Testis (tissue), 2 donors: ENCODE results near the gene ETS2.

Experiments used
- POLR2A ChIP-seq: fragments of 450-650 bp; IDR thresholded peaks from one replicate; pipeline ENCODE4 v1.6.1; 2017; ENCODE audit warnings: antibody characterized with exemption, mild to moderate bottlenecking, moderate library complexity
- TF ChIP-seq, protein P1 (sequence below), 3 experiments: fragments of 450-650 bp in 2 of 3; fragments of 200-600 bp in 1 of 3; sonication (generic) in 1 of 3; IDR thresholded peaks; one replicate each; pipeline ENCODE4 v1.5.1; 2016 to 2019; ENCODE audit warnings: antibody characterized with exemption in 3 of 3, mild to moderate bottlenecking in 2 of 3, moderate library complexity in 1 of 3

DNA sequence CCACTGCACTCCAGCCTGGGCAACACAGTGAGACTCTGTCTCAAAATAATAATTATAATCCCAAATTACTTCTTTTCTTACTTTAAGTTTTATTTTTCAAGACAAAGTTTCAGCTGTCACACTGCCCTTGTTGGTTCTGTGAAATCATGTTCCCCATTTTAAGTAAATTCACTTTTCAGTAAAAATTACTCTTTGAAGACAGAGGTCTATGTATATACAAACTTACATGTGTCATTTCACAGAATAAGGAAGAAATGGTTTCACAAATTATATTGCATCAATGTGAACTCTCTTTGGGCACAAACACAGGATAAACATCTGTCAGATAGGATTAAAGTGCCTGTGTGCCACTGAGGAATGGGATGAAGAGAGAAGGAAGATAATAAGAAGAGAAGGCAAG, 33.1 kb upstream of the ETS2 start:
- TF ChIP-seq, protein P1, sequence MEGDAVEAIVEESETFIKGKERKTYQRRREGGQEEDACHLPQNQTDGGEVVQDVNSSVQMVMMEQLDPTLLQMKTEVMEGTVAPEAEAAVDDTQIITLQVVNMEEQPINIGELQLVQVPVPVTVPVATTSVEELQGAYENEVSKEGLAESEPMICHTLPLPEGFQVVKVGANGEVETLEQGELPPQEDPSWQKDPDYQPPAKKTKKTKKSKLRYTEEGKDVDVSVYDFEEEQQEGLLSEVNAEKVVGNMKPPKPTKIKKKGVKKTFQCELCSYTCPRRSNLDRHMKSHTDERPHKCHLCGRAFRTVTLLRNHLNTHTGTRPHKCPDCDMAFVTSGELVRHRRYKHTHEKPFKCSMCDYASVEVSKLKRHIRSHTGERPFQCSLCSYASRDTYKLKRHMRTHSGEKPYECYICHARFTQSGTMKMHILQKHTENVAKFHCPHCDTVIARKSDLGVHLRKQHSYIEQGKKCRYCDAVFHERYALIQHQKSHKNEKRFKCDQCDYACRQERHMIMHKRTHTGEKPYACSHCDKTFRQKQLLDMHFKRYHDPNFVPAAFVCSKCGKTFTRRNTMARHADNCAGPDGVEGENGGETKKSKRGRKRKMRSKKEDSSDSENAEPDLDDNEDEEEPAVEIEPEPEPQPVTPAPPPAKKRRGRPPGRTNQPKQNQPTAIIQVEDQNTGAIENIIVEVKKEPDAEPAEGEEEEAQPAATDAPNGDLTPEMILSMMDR (IDR thresholded peaks at IDR 0.05), result no peak
- no peak for TF ChIP-seq POLR2A
